ENCODE data around the gene BTNL3.

DNA sequence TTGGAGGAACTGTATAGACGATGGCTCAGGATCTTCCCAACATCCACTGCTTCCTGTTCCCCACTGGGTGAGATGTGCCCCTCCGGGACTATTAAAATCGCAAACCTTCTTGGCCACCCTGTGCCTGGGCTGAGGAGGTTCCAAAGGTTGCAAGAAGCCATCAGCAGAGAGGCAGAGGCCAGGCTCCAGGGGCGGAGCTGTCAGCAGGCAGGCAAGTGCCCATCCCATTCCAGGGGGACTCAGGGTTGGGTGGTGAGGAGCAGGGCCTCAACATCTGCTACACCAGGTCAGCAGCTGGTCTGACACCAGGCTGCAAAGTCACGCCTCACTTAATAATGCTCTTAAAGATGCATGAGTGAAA lies 2.2 kb downstream of the BTNL3 start:
- TF ChIP-seq EGR1 (IDR thresholded peaks at IDR 0.05; ENCODE audit: low read depth in 2 of 2) (no peak), TAF1 (conservative IDR thresholded peaks at IDR 0.05) (no peak), RAD21 (IDR thresholded peaks at IDR 0.05) (no peak), MAX (IDR thresholded peaks at IDR 0.05) (no peak), SP1 (IDR thresholded peaks at IDR 0.05) (no peak), GABPA (IDR thresholded peaks at IDR 0.05 in 1 of 2, conservative IDR thresholded peaks at IDR 0.05 in 1 of 2) (no peak), NR2F2 (IDR thresholded peaks at IDR 0.05) (no peak)
- TF ChIP-seq, protein P1, sequence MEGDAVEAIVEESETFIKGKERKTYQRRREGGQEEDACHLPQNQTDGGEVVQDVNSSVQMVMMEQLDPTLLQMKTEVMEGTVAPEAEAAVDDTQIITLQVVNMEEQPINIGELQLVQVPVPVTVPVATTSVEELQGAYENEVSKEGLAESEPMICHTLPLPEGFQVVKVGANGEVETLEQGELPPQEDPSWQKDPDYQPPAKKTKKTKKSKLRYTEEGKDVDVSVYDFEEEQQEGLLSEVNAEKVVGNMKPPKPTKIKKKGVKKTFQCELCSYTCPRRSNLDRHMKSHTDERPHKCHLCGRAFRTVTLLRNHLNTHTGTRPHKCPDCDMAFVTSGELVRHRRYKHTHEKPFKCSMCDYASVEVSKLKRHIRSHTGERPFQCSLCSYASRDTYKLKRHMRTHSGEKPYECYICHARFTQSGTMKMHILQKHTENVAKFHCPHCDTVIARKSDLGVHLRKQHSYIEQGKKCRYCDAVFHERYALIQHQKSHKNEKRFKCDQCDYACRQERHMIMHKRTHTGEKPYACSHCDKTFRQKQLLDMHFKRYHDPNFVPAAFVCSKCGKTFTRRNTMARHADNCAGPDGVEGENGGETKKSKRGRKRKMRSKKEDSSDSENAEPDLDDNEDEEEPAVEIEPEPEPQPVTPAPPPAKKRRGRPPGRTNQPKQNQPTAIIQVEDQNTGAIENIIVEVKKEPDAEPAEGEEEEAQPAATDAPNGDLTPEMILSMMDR (IDR thresholded peaks at IDR 0.05; ENCODE audit: low read depth, low read length, missing input control), result no peak
- TF ChIP-seq, protein P2, sequence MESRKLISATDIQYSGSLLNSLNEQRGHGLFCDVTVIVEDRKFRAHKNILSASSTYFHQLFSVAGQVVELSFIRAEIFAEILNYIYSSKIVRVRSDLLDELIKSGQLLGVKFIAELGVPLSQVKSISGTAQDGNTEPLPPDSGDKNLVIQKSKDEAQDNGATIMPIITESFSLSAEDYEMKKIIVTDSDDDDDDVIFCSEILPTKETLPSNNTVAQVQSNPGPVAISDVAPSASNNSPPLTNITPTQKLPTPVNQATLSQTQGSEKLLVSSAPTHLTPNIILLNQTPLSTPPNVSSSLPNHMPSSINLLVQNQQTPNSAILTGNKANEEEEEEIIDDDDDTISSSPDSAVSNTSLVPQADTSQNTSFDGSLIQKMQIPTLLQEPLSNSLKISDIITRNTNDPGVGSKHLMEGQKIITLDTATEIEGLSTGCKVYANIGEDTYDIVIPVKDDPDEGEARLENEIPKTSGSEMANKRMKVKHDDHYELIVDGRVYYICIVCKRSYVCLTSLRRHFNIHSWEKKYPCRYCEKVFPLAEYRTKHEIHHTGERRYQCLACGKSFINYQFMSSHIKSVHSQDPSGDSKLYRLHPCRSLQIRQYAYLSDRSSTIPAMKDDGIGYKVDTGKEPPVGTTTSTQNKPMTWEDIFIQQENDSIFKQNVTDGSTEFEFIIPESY (IDR thresholded peaks at IDR 0.05), result no peak
- TF ChIP-seq, protein P3, sequence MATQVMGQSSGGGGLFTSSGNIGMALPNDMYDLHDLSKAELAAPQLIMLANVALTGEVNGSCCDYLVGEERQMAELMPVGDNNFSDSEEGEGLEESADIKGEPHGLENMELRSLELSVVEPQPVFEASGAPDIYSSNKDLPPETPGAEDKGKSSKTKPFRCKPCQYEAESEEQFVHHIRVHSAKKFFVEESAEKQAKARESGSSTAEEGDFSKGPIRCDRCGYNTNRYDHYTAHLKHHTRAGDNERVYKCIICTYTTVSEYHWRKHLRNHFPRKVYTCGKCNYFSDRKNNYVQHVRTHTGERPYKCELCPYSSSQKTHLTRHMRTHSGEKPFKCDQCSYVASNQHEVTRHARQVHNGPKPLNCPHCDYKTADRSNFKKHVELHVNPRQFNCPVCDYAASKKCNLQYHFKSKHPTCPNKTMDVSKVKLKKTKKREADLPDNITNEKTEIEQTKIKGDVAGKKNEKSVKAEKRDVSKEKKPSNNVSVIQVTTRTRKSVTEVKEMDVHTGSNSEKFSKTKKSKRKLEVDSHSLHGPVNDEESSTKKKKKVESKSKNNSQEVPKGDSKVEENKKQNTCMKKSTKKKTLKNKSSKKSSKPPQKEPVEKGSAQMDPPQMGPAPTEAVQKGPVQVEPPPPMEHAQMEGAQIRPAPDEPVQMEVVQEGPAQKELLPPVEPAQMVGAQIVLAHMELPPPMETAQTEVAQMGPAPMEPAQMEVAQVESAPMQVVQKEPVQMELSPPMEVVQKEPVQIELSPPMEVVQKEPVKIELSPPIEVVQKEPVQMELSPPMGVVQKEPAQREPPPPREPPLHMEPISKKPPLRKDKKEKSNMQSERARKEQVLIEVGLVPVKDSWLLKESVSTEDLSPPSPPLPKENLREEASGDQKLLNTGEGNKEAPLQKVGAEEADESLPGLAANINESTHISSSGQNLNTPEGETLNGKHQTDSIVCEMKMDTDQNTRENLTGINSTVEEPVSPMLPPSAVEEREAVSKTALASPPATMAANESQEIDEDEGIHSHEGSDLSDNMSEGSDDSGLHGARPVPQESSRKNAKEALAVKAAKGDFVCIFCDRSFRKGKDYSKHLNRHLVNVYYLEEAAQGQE (IDR thresholded peaks at IDR 0.05), result no peak
